IPS DF 6.9 (cell line): Measurements from ENCODE around the gene SUN1.

Source experiments
- DNase-seq: peaks from one replicate; pipeline ENCODE4 v3.0.0-alpha.2; 2013; ENCODE audit warnings: low read depth, low spot score
- H3K27ac ChIP-seq: one replicate; pipeline ENCODE4 v1.5.1; 2013; ENCODE audit warnings: low read length, control low read depth
- H3K27me3 ChIP-seq: 2 replicates; pipeline ENCODE4 v1.6.1; 2013; ENCODE audit warnings: mild to moderate bottlenecking, low read length; ENCODE audit not compliant: control insufficient read depth, insufficient read depth
- H3K36me3 ChIP-seq: 2 replicates; pipeline ENCODE4 v1.6.1; 2013; ENCODE audit warnings: low read length; ENCODE audit not compliant: control insufficient read depth, insufficient read depth
- H3K4me1 ChIP-seq: 2 replicates; pipeline ENCODE4 v1.6.1; 2013; ENCODE audit warnings: low read length; ENCODE audit not compliant: control insufficient read depth, insufficient read depth
- H3K4me3 ChIP-seq: 2 replicates; pipeline ENCODE4 v1.5.1; 2013; ENCODE audit warnings: mild to moderate bottlenecking, low read length
- H3K9me3 ChIP-seq: 2 replicates; pipeline ENCODE4 v1.6.1; 2013; ENCODE audit warnings: low read length, inconsistent platforms; ENCODE audit not compliant: control insufficient read depth, insufficient read depth
- WGBS: extraction: QIAGEN DNeasy Blood & Tissue Kit; methylation state at CpG from one replicate; pipeline ENCODE4 v1.1.7; 2013; ENCODE audit warnings: mixed read lengths, missing lambda C conversion rate; ENCODE audit not compliant: insufficient read length, insufficient coverage; 5-methylcytosine and 5-hydroxymethylcytosine counted together

The SUN1 gene

GRCh38 chr7:824664-825063, 7.6 kb upstream of the SUN1 start:
- Histone ChIP-seq H3K36me3 (no peaks in the 10 kb centered on the region), H3K27ac (no peak overlapping the region), H3K4me3 (no peak overlapping the region), H3K4me1 (peaks cover 3% of the 10 kb centered on the region; the same call in 1 of the 2 replicates), H3K9me3 (no peaks in the 10 kb centered on the region), H3K27me3 (no peaks in the 10 kb centered on the region)
- no CpG with 5 or more reads among the region's 11 CpGs for WGBS
- DNase-seq: no peak

- Histone ChIP-seq H3K27ac (no peak overlapping the region), H3K4me1 (peaks cover 3% of the 10 kb centered on the region; the same call in 1 of the 2 replicates), H3K9me3 (no peaks in the 10 kb centered on the region), H3K4me3 (no peak overlapping the region), H3K27me3 (no peaks in the 10 kb centered on the region), H3K36me3 (no peaks in the 10 kb centered on the region)
- no CpG with 5 or more reads among the region's 6 CpGs for WGBS
- no peak for DNase-seq
Observed at GRCh38 chr7:825386-825785, 6.9 kb upstream of the SUN1 start.

- no peak for DNase-seq
- no peaks in the 10 kb centered on the region for H3K27me3 ChIP-seq
- H3K9me3 ChIP-seq: no peaks in the 10 kb centered on the region
- peaks cover 3% of the 10 kb centered on the region; the same call in 1 of the 2 replicates for H3K4me1 ChIP-seq
- H3K27ac ChIP-seq: no peak overlapping the region
- H3K4me3 ChIP-seq: no peak overlapping the region
- H3K36me3 ChIP-seq: no peaks in the 10 kb centered on the region
- WGBS: no CpG with 5 or more reads among the region's 29 CpGs
Observed at GRCh38 chr7:826230-826917, 5.9 kb upstream of the SUN1 start.

- Histone ChIP-seq H3K9me3 (no peaks in the 10 kb centered on the region), H3K27ac (no peak overlapping the region), H3K4me1 (peaks cover 3% of the 10 kb centered on the region; the same call in 1 of the 2 replicates), H3K27me3 (no peaks in the 10 kb centered on the region), H3K36me3 (no peaks in the 10 kb centered on the region), H3K4me3 (no peak overlapping the region)
- DNase-seq: no peak
- no CpG with 5 or more reads among the region's 14 CpGs for WGBS
Observed at GRCh38 chr7:828793-829561, 3.3 kb upstream of the SUN1 start.

- WGBS: no CpG with 5 or more reads among the region's 12 CpGs
- no peak for DNase-seq
- no peak overlapping the region for H3K27ac ChIP-seq
Observed at GRCh38 chr7:830069-830468, 2.2 kb upstream of the SUN1 start.

GRCh38 chr7:831596-832166, 595 bp upstream of the SUN1 start:
- no peak for DNase-seq
- no peaks in the 10 kb centered on the region for H3K27me3 ChIP-seq
- H3K9me3 ChIP-seq: no peaks in the 10 kb centered on the region
- no peak overlapping the region for H3K27ac ChIP-seq
- no peaks in the 10 kb centered on the region; the same call in 1 of the 2 replicates for H3K4me1 ChIP-seq
- no peaks in the 10 kb centered on the region for H3K36me3 ChIP-seq
- no CpG with 5 or more reads among the region's 7 CpGs for whole genome bisulfite sequencing
- no peak overlapping the region for H3K4me3 ChIP-seq

More at GRCh38 chr7:830069-830468, 2.2 kb upstream of the SUN1 start:
- H3K9me3 ChIP-seq: no peaks in the 10 kb centered on the region
- H3K36me3 ChIP-seq: no peaks in the 10 kb centered on the region
- H3K27me3 ChIP-seq: no peaks in the 10 kb centered on the region
- peaks cover 3% of the 10 kb centered on the region; the same call in 1 of the 2 replicates for H3K4me1 ChIP-seq
- H3K4me3 ChIP-seq: no peak overlapping the region

- Histone ChIP-seq H3K4me3 (no peak overlapping the region), H3K27ac (no peak overlapping the region), H3K36me3 (peaks cover 3% of the 10 kb centered on the region; the same call in 1 of the 2 replicates), H3K27me3 (no peaks in the 10 kb centered on the region), H3K9me3 (no peaks in the 10 kb centered on the region), H3K4me1 (no peaks in the 10 kb centered on the region; the same call in 1 of the 2 replicates)
- no CpG with 5 or more reads among the region's 15 CpGs for WGBS
- no peak for DNase-seq
Observed at GRCh38 chr7:832968-833424, 720 bp downstream of the SUN1 start.

- WGBS: no CpG with 5 or more reads among the region's 8 CpGs
- Histone ChIP-seq H3K27ac (no peak overlapping the region), H3K4me3 (no peak overlapping the region), H3K9me3 (no peaks in the 10 kb centered on the region), H3K4me1 (no peaks in the 10 kb centered on the region; the same call in 1 of the 2 replicates), H3K36me3 (peaks cover 3% of the 10 kb centered on the region; the same call in 1 of the 2 replicates), H3K27me3 (no peaks in the 10 kb centered on the region)
- DNase-seq: no peak
Observed at GRCh38 chr7:833601-834258, 1.5 kb downstream of the SUN1 start.

- no peaks in the 10 kb centered on the region for H3K27me3 ChIP-seq
- no peak overlapping the region for H3K4me3 ChIP-seq
- H3K9me3 ChIP-seq: no peaks in the 10 kb centered on the region
- WGBS: no CpG with 5 or more reads among the region's 12 CpGs
- DNase-seq: no peak
- no peak overlapping the region for H3K27ac ChIP-seq
- no peaks in the 10 kb centered on the region; the same call in 1 of the 2 replicates for H3K4me1 ChIP-seq
- H3K36me3 ChIP-seq: peaks cover 8% of the 10 kb centered on the region
Observed at GRCh38 chr7:834277-834676, 2.0 kb downstream of the SUN1 start.

GRCh38 chr7:835021-835420, 2.7 kb downstream of the SUN1 start:
- no peak overlapping the region for H3K27ac ChIP-seq
- no CpG with 5 or more reads among the region's 12 CpGs for WGBS
- no peak overlapping the region for H3K4me3 ChIP-seq
- H3K36me3 ChIP-seq: peaks cover 10% of the 10 kb centered on the region
- H3K9me3 ChIP-seq: no peaks in the 10 kb centered on the region
- no peak for DNase-seq
- H3K4me1 ChIP-seq: no peaks in the 10 kb centered on the region; the same call in 1 of the 2 replicates
- no peaks in the 10 kb centered on the region for H3K27me3 ChIP-seq
